Measurements from ENCODE around the gene CCM2.
A peak's percentile ranks its signal among the peaks of the same experiment; 100 is the strongest.
"Not testable (repeated sequence)": the region's sequence is repeated elsewhere in the genome, so short reads cannot be mapped to it uniquely, and the experiment has no call there.

CCM2 gene

DNA sequence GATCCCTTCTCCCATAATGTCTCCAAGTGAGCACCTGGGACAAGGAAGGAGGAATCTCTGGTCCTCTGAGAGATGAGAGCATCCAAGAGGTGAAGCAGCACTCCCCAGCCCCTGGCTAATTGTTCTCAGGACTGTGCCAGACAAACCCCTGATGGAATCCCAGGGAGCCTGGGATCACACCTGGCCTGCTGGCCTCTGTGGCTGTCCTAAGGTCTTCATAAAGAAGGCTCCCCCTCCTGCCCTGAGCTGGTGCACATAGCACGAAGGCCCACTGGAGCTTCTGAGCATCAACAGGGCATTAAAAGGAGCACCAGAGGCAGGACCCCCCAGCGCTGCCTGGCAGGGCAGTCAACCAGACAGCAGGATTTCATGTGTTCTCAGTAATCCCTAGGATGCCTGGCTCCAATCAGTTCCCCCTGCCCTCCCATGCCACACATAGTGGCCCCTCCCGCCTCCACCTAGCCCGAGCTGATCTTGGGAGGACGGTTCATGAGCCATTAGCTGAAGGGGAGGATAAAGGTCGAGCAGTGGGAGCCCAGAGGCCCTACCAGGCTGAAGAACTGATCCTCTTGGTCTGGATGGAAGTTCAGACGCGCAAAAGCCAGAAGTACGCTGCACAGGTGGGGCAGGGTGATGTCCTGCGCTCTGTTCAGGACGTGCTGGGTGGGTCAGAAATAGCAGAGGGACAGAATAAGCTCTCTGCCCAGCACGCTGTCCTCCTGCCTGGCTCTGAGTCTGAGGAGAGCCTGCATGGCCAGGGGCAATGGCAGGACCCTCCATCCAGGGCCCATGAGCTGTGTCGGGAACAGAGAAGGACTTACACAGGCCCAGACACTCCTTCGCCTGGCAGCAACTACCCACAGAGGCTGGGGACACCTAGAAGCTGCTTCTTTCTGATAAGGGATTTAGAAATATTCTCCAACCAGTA is 103.0 kb downstream of the CCM2 start:
- DNase-seq (ENCODE audit: low spot score), result no peak

DNA sequence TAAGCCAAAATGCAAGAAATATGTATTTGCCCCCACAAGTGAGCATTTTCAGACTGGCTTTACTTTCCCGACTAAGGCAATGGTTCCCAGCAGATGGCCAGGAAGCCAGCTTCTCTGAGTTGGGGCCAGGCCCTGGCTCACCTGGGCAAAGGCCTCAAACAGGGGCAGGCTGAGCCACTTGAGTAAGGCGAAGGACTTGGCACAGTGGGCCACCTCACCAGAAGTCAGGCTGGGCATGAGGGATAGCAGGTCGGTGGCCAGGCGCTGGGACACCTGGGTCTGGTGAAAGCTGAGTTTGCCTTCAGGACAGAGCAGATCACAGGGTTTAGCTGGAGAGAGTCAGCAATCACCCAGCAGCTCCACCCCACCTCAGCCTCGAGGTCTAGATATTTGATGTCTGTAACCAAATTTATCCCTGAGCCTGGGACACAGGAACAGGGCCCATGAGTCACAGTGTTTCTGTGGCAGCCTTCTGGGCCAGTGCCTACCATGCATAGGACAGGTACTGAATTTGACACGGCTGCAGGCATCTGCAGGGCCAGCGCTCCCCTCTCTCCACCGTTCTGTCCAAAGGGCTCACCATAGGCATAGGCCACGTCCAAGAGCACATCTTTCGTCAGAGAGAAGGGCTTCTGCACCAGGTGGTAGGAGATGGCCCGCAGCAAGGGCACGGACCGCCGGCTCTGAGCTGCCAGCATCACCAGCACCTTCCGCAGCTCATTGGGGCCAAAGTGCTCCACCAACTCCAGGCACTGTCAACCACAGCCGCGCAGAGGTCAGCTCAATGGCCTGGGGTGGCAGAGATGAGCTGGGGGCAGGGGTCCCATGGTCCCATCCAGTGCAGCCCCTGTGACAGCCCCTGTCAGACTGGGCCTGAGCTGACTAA is 104.2 kb downstream of the CCM2 start:
- no peak for DNase-seq (ENCODE audit: low spot score)

DNA sequence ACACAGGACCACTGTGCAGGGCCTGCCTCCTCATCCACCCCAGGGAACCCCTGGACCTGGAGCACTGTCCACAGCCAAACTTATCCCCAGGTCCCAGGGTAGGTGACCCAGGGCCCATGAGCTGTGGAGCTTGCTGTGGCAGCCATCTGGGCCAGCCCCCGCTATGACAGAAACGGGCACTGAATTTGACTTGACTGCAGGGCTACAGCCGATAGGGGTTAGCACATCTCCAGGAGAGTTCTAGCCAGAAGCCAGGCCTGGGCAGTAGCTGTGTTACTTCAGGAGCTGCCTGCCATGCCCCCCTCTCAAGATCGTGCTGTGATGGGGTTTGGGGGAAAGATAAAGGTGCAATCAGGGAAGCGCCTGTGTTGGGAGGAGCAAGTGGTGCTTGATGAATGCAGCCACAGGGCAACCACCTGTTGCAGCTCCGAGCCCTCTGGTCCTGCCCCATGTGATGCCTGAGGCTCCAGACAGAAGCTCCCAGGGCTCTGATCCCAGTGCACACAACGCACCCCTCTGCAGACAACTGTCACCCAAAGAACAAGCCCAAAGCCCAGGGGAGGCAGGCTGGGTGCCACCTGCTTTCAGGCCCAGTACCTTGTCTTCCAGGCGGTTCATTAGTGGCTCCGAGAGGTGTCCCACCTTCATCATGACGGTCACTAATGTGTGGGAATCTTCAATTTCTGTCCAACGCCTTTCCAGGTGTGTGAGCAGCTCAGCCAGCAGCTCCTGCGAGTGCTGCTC is 105.0 kb downstream of the CCM2 start:
- DNase-seq (ENCODE audit: low spot score), result no peak

DNA sequence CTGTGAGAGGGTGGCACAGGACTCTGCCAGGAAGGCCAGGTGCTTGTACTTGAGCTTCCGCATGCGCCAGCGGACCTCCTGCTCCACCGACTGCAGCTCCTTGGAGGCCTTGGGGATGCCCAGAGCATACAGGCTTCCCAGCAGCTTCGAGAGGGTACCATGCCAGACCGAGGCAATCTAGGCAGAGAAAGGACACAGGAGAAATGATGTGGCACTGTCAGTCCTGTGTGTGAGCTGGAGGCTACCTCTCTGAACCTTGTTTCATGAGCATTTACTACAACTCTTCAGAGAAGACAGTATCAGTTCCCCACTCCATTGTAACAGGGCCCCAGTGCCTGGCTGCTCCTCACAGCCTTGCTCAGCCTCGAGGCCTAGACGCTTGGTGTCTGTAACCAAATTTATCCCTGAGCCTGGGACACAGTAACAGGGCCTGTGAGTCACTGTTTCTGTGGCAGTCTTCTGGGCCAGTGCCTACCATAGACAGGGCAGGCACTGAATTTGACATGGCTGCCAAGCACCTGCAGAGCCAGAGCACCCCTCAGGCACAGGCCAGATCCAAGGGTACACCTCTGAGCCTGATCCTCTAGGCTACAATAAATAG is 105.7 kb downstream of the CCM2 start:
- no peak for DNase-seq (ENCODE audit: low spot score)

DNA sequence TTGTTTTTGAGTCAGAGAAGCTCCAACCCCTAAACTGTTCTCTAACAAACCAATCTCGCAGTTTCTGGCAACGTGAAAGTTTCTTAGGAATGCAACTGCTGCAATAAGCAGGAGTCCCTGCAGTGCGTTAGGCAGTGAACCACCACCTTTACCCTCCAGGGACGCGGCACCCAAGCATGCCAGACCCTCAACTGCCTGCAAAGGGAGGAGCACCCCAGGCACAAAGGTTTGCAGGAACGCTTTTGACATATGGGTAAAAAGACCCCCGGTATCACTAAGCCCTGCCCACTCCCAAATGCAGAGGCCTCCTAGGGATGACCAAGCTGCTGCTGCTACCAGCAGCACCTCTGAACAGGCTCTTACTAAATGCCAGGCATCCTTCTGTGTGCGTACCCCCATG is 106.8 kb downstream of the CCM2 start:
- no peak for DNase-seq (ENCODE audit: low spot score)

DNA sequence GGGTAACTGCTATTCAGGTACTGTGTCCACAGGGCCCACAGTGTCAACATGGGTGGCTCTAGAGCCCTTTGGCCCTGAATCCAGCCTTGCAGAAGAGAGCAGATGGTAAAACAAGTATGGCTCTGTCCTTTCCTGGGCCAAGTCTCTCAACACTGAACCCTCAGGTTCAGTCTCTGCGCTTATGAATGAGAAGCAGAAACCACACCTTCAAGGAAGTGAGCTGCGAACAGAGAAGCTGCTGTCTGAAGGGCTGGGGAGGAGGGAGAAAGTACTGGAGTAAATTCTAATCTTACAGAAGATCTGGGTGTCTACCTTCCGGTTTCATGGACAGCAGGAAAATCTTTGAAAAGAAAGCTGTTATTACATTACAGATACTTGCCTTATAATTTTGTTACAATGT is 107.4 kb downstream of the CCM2 start:
- DNase-seq (ENCODE audit: low spot score), result no peak

DNA sequence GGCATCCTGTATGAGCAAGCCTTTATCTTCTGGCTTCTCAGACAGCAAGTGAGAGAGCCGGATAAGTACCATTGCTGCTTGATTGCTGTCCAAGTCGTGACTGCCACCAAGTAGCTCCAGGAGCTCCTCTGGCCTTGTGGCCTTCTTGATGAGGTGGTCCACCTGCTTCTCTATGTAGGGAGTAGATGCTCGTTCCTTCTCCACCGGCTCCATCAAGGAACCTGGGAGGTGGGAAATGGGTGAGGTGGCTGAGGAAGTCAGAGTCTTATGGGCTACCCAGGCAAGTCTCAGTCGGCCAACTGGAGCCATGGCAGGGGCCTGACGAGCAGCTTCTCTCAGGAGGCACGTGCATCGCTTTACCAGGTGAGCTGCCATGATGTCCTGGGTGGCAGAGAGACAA is 108.9 kb downstream of the CCM2 start:
- DNase-seq (ENCODE audit: low spot score), result no peak

DNA sequence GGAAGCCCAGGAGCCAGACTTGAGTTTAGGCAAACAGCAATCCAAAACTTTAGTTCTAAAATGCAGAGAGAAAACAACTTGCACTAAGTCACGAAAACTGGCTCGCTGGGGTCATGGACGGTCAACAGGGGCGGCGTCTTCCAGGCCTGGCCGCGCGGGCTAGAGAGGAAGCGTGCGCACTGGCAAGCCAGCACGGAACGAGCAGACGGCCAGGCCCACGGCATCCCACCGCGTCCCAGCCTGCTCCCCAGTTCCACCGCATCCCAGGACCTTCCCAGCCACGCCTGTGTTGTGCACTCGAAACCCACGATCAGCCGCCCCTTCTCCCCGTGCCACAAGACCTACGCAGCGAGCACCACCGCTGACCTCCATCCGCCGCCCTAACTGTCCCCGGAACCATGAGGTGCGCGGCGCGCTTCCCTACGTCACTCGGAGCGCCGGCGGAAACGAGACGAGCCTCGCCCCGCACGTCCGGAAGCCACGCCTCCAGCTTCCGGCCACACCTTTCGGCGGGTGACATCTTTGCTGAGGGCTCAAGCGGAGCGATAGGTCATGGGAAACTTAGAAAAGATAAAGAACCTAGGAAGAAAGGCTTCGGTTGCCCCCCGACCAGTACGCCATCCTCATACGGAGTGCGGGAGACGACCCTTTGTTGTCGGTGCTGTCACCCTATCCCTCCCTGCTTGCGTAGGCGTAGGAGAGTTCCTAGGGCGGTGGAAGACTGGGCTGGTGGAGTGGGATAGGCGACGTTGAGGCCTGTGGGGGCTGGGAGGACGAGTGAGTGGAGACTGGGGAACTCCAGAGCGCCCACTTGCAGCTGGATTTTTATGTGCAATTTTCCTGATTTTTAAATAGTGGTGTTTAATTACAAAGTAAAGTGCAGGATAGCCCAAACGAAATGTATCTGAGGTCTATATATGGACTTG is 111.6 kb downstream of the CCM2 start, which contains the start of gene TBRG4:
TSS of gene TBRG4 (minus strand) at position 400 of the 926 bp plus-strand sequence. CDS start 2,460 bp downstream, outside the sequence.
- DNase-seq (ENCODE audit: low spot score), result peak; percentile 94

DNA sequence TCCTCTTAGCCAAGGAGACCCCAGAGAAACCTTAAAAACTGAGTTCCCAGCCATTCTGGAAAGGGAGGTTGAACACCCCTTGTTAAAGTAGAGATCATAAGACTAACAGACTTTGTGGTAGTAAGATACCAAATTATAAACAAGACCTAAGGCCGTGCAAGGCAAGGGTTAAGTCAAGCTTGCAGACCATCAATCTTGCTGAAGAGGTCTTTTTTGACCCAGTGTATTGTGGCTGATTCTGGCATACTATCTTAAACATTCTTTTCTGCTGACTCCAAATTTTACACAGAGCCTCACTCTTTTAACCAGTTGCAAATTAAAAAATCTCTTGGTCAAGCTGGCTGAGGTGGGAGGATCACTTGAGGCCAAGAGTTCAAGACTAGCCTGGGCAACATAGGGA is 112.6 kb downstream of the CCM2 start:
- DNase-seq (ENCODE audit: low spot score), result no peak

DNA sequence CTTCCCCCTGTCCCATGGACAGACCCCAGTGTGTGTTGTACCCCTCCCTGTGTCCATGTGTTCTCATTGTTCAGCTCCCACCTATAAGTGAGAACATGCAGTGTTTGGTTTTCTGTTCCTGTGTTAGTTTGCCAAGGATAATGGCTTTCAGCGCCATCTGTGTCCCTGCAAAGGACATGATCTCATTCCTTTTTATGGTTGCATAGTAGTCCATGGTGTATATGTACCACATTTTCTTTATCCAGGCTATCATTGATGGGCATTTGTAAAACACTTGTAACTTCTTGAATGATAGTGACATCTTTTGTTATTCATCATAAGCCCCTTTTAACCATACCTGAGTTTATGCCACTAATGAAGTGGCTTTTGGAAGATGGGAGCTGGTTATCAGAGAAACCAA is 114.3 kb downstream of the CCM2 start:
- not testable (repeated sequence) for DNase-seq (ENCODE audit: low spot score)

DNA sequence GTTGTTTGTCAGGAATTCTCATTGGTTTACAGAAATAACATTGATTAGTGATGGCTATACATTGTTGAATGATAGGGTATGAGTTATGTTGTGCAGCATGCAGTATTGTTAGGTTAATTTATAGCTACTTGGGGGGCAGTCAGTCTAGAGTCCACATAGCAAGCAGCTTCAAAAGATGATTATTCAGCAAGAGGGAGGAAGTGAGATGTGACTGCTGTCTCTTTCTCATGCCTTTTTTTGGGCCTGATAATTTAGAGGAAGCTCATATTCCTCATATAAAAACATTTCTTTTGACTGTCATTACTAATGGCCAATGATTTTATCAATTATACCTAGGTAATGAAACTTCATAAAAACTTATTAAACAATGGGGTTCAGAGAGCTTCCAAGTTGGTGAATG is 114.9 kb downstream of the CCM2 start:
- no peak for DNase-seq (ENCODE audit: low spot score)

DNA sequence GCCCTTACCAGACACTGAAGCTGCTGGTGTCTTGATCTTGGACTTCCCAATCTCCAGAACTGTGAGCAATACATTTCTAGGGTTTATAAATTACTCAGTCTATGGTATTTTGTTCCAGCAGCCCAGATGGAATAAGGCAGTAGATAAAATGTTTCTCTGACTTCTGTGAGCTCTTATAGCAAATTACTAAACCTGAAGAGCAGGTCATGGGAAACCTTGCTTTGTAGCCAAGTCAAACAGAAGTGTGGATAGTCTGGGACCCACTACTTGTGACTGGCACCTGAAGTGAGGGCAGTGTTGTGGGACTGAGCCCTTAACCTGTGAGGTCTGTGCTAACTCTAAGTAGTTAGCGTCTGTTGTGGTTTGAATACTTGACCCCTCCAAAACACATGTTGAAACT is 116.0 kb downstream of the CCM2 start:
- DNase-seq (ENCODE audit: low spot score), result no peak

DNA sequence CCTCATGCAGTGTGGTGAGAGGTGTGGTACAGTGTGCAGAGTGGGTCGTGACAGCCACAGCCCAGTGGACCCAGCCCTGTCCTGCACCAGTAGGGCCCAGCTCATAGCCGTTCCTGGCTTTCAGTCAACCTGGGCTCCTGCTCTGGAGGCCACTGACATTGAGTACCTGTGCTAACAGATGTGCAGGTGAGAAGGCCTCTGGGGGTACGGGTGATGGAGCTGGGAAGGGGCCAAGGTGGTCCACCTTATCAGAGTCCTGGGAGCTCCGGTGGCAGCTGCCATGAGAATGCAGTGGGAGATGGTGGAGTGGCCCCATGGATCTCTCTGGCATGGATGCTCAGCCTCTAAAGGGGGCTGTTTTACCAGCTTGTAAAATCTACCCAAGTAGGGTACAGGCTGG is 117.6 kb downstream of the CCM2 start:
- DNase-seq (ENCODE audit: low spot score), result no peak

DNA sequence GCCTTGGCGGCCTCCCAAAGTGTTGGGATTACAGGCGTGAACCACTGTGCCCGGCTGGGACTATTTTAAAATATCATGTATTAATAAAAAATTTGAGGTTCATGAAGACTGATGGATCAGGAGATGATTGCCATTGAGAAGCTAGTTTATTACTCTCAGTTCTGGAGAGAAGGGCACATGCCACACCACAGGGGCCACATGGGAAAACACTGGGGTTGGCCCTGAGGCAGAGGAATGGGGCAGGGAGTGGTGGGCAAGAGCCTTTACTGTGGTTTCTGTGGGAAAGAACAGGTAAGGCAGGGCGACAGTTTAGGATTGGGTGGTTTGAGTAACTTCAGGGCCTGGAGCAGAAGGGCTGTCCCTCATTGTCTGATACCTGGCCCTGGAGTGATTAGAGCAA is 118.3 kb downstream of the CCM2 start:
- DNase-seq (ENCODE audit: low spot score), result no peak

DNA sequence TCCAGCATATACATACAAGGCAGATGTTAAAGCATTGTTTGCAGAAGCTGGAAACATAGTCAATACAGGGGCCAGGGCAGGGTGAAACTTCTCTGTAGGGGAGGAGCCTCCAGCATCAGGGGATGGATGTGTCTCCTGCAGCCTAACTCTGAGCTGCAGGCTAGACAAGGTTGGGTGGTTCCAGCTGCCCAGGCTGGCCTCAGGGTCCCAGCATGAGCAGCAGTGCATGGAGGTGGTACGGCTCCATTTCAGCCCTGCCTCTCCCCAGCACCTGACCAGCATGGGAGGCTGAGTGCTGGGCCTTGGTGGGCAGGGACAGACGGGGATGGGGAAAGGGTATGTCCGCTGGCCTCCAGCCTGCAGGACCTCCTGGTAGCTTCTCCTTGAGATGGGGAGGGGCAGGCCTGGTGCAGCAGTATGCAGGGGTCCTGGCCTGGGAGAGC is 118.9 kb downstream of the CCM2 start:
- no peak for DNase-seq (ENCODE audit: low spot score)

DNA sequence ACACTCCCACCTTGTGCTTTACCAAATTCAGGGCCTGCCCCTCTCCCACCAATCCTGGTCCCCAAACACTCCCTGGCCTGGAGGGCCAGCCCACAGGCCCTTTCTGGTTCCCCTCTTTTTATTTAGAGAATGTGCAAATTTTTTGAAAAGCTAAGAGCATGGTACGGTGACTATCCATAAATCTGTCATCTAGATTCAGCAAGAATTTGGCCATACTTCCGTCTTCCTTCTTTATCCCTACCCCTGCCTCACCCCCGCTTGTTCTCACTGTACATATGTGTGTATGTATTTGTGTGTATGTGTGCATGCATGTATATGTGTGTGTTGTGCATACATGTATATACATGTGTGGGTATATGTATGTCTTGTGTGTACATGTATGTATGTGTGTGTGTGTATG is 119.5 kb downstream of the CCM2 start:
- no peak for DNase-seq (ENCODE audit: low spot score)

DNA sequence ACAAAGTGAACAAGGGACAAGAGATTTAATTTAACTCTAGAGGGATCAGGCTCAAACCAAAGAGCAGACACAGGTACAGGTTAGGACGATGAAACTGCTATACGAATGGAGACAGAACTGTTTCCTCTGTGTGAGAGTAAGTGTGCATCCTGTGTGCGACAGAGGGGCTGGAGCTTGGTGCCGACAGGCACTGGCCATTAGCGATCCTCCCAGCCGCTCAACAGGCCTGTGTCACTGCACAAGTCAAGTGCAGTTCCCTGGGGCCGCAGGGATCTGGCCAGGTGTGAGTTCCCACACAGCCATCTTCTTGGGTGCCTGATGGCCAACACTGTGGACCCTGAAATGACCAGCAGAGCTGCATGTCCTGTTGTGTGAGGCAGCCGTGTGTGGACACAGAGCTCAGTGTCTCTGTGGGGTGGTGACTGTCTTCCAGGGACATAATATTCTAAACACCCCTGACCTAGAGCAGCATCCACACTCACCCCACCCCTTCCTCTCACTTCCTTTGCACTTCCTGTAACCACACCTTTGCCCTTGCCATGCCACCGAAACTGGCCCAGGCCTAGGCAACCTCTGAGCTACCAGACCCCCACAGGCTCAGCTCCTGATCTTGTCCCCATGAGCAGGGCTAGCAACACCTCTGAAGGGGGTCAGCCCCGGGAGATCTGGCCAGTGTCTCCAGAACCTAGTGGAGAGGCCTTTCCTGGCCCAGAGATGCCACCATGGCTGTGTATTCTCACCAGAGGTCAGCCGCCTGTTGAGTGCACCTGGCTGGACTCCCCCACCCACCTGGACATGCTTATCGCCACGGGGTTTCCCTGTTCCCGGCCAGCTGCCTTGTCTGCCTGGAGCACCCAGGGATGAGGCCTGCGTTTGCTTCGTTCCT is 123.2 kb downstream of the CCM2 start:
- no peak for DNase-seq (ENCODE audit: low spot score)

DNA sequence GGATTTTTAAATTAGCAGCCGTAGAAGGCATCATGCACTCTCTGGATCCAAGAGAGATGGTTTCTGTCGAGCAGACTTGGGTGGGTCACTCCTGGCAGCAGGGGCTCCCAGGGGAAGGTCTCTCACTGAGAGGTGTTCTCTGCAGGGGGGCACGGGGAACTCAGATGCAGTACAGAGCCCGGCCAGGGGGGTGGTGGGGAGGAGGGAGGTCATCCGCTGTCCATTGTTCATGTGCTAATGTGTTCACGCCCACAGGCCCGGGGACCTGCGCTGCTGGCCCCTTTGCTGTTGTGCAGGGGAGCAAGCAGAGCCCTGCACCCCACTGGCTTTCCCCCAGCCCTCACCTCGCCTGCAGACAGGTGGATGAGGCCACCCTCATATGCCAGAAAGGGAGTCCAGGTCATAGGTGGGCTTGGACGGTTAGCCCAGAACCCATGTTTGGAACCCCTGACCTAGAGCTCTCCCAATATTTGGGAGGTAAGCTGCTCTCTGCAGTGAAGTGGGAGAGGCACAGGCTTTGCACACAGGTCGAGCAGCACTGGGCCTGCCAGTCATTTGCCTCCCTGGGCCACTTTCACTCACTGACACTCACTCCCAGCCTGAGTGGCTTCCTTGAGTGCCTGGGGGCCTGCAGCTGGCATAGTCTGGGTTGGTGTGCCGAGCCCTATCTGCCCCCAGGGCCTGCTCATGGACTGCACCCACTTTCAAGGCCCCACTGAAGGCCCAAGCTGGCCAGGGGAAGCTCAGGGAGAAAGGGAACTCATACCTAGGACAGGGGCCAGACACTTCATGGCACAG is 124.1 kb downstream of the CCM2 start:
- no peak for DNase-seq (ENCODE audit: low spot score)

All from hepatic stellate cell (primary cell).